DMS153 treated with DMSO at 0.1 percent for 48 hours (cell line): ENCODE data around the gene PADI1.

ENCODE experiments used
- DNase-seq: peaks from one replicate; lab custom pipeline; 2025; ENCODE audit not compliant: unreplicated experiment; lab: John Stamatoyannopoulos, UW

Gene PADI1

GRCh38 chr1:17181781-17182464, 23.0 kb upstream of the PADI1 start:
- no peak for DNase-seq

GRCh38 chr1:17183388-17184160, 21.4 kb upstream of the PADI1 start:
- no peak for DNase-seq

- DNase-seq, result no peak
Measured at GRCh38 chr1:17184161-17184665, 20.7 kb upstream of the PADI1 start.

- DNase-seq, result no peak
Measured at GRCh38 chr1:17184822-17185484, 20.0 kb upstream of the PADI1 start.

- DNase-seq, result no peak
Measured at GRCh38 chr1:17185485-17185860, 19.5 kb upstream of the PADI1 start.

GRCh38 chr1:17186216-17186909, 18.6 kb upstream of the PADI1 start:
- DNase-seq, result no peak

GRCh38 chr1:17187051-17187450, 17.9 kb upstream of the PADI1 start:
- DNase-seq, result no peak

GRCh38 chr1:17188217-17188616, 16.7 kb upstream of the PADI1 start:
- no peak for DNase-seq

GRCh38 chr1:17188889-17189631, 15.9 kb upstream of the PADI1 start:
- DNase-seq, result no peak

GRCh38 chr1:17189632-17189990, 15.3 kb upstream of the PADI1 start:
- no peak for DNase-seq

GRCh38 chr1:17190010-17190995, 14.6 kb upstream of the PADI1 start:
- no peak for DNase-seq

GRCh38 chr1:17191990-17192242, 13.0 kb upstream of the PADI1 start:
- no peak for DNase-seq

- DNase-seq, result no peak
Measured at GRCh38 chr1:17192394-17193221, 12.3 kb upstream of the PADI1 start.

GRCh38 chr1:17193222-17194132, 11.5 kb upstream of the PADI1 start:
- DNase-seq, result no peak

GRCh38 chr1:17194133-17194475, 10.8 kb upstream of the PADI1 start:
- no peak for DNase-seq

- no peak for DNase-seq
Measured at GRCh38 chr1:17194615-17195528, 10.1 kb upstream of the PADI1 start.

- no peak for DNase-seq
Measured at GRCh38 chr1:17195731-17196130, 9.2 kb upstream of the PADI1 start.
